GM13976 (cell line): ENCODE data around the gene FAM221B.

Experiments
- DNase-seq: peaks from one replicate; pipeline ENCODE4 v3.0.0; 2012; ENCODE audit warnings: low spot score
- CTCF ChIP-seq: IDR thresholded peaks from 2 replicates; pipeline ENCODE4 v1.5.1; 2012; ENCODE audit warnings: borderline replicate concordance, mild to moderate bottlenecking; ENCODE audit not compliant: insufficient read depth; ENCODE audit errors: extremely low read depth, missing control alignments, control extremely low read depth
- in situ Hi-C: fragments of 300-500 bp; cut with MboI; formaldehyde crosslinking; loops from one replicate; pipeline ENCODE4 v1.12.0; 2022; ENCODE audit warnings: low sequenced_read_pairs, mixed read lengths, inconsistent platforms; ENCODE audit not compliant: unreplicated experiment

FAM221B gene

DNA sequence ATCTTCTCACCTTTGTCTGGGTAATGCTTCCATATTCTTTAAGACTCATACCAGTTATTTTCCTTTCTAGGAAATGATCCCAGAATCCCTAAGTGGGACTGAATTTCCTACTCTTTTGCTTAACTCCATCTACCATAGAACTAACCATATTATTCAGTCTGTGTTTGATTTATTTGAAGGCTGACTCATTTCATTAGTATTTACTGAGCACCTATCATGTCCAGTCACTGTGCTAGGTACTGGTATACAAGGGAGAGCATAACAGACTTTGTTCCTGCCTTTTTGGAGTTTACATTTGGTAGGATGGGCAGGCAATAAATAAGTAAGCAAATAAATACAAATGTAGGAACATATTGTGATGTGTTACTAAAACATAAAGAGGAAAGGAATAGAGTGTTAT, 32.8 kb downstream of the FAM221B start:
- in situ Hi-C loops = no loop called here
- DNase-seq = no peak
- no peak for TF ChIP-seq CTCF

DNA sequence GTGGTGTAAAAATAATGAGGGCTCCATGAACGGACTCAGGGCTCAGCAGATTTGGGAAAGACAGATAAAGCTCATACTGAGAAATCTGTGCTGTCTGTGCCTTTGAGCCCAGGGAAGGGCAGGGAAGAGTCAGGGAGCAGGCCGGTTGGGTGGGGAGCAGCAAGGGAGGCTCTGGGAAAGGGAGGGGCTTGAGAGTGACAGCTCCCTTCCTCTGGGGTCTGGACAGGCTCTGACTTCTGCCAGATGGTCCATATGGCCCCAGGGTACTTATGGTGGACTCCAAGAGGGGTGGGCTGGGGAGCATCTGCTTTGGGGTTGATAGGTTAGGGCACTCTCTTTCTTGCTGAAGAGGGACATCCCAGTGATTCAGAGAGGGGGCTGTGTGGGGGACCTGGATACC, 35.1 kb downstream of the FAM221B start:
- in situ Hi-C loops = no loop called here
- no peak for TF ChIP-seq CTCF

DNA sequence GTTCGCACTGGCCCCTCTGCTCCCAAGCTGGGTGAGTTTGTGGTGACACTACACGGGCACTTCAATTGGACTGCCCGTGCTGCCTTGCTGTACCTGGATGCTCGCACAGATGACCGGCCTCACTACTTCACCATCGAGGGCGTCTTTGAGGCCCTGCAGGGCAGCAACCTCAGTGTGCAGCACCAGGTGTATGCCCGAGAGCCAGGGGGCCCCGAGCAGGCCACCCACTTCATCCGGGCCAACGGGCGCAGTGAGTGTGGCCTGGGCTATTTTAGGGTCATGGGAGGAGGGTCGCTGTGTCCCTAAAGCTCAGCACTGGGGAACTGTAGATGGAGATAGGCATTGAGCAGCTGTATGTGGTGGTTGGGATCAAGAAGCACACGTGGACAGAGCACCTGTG, 35.7 kb downstream of the FAM221B start:
- in situ Hi-C loops = no loop called here
- no peak for DNase-seq
- TF ChIP-seq CTCF = no peak

More for the DNA sequence above, 35.1 kb downstream of the FAM221B start:
- no peak for DNase-seq

- no peak for TF ChIP-seq CTCF
- DNase-seq = no peak
- in situ Hi-C loops = no loop called here
Observed at GRCh38 chr9:35792024-35792813, 36.3 kb downstream of the FAM221B start.

- no peak for TF ChIP-seq CTCF
- DNase-seq = no peak
- in situ Hi-C loops = no loop called here
Observed at GRCh38 chr9:35791297-35791921, 37.1 kb downstream of the FAM221B start, which contains the start of gene NPR2. Gene NPR2 (plus strand): TSS chr9:35791591. CDS start chr9:35792409, 818 bp downstream.

DNA sequence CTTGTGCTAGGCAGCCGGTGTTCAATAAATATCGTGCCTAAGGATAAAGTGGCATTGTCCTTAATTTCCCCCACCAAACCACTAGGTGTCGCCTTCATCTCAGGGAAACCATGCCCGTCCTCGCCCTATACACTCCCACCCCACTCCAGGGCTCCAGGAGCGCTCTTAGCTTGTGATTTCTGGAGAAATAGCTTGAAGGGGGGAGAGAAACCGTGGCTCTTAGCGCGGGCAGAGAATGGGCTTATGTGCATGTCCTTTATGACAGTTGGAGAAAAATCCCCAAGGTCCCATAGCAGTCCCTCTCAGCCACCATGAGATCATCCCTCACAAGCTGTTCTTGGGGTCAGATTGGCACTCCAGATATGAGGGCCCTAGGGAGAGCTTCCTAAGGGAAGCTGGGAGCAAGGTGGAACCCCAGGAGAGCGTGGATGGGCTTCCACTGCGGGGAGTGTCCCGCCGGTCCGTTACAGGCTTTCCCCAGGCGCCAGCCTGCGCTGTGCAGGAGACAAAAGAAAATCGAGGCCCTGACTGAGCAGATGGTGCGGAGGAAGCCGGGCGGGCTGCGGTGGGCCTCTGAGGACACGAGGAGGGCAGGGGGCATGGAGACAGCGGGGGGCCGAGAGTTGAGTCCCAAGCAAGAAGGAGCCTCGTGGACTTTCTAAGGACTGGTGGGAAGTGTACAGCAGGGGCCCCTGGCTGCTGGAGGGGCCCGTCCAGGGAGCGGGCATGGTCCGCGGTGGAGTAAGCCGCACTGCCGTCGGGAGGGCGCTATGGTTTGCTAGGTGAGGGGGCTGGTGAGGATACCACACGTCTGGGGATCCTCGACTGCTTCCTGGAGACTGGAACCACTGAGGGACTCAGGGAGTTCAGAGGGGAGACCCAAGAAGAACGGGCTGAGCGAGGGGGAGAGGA, 37.9 kb downstream of the FAM221B start:
- DNase-seq = peak; percentile 85
- peak; percentile 81 for TF ChIP-seq CTCF
- in situ Hi-C loops = no loop called here
